T-helper 1 cell (primary cell): ENCODE results near the gene BHLHA15.
A peak's percentile ranks its signal among the peaks of the same experiment; 100 is the strongest.

Experiments used
- DNase-seq, 5 donors: peaks; one replicate each; pipeline ENCODE4 v3.0.0-alpha.2; 2012 to 2020

Gene BHLHA15

DNA sequence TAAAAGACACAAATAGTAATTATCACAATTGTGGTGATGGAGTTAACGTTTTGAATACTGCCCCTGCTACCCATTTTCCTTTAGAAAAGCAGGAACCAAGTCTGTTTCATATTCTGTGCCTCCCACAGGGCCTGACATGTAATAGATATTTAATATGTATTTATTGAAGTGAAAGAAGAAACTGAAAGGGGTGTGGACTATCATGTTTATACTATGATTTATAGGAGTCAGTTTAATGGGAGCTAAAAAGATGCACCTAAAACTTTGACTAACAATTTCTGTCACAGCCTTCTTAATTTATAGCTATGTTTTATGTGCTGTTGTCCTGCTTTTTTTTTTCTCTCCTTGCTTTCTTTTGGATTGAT is 24.1 kb upstream of the BHLHA15 start:
- DNase-seq = no peak

- no peak for DNase-seq
Observed at GRCh38 chr7:98189559-98189958, 21.7 kb upstream of the BHLHA15 start.

GRCh38 chr7:98191668-98192431 is 19.4 kb upstream of the BHLHA15 start:
- no peak for DNase-seq

GRCh38 chr7:98192781-98193457 is 18.3 kb upstream of the BHLHA15 start:
- no peak for DNase-seq

DNA sequence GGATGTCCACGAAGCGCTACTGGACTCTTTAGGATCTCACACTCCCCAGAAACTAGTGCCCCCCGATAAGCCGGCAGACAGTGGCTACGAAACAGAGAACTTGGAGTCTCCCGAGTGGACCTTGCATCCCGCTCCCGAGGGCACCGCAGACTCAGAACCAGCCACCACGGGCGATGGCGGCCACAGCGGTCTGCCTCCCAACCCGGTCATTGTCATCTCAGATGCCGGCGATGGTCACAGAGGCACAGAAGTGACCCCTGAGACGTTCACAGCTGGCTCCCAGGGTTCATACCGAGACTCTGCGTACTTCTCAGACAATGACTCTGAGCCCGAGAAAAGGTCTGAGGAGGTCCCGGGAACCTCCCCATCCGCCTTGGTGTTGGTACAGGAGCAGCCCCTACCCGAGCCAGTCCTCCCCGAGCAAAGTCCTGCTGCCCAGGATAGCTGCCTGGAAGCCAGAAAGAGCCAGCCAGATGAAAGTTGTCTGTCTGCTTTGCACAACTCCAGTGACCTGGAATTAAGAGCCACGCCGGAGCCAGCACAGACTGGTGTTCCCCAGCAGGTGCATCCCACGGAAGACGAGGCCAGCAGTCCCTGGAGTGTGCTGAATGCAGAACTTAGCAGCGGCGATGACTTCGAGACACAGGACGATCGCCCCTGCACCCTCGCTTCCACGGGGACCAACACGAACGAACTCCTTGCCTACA is 17.6 kb upstream of the BHLHA15 start:
- no peak for DNase-seq

GRCh38 chr7:98194186-98194585 is 17.1 kb upstream of the BHLHA15 start:
- no peak for DNase-seq

DNA sequence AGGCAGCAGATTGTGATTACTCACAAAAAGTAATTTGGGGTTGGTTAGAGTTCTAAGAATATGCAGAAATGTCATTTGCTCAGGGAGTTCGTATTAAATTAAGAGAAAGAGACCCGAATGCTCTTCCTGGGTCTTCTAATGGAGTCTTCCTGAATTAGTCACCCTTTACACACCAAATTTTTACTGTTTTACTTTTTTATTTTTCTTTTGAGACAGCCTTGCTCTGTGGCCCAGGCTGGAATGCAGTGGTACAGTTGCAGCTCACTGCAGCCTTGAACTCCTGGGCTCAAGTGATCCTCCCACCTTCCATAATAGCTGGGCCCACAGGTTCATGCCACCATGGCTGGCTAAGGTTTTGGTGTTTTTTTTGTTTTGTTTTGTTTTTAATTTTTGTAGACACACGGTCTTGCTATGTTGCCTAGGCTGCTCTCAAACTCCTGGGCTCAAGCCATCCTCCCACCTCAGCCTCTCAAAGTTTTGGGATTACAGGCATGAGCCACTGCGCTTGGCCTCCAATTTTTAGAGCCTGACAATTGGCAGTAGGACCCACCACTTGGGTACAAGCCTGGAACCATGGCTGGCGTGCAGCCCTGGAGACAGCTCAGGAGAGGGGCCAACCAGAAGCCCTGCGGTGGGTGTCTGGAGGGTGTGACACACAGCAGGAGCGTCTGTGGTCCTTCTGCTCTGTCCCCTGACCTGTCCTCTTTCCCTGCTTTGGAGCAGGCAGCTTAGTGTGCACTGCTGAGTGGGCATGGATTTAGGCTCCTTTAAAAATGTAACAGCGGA is 16.4 kb upstream of the BHLHA15 start:
- DNase-seq = no peak

GRCh38 chr7:98196706-98197605 is 14.3 kb upstream of the BHLHA15 start:
- no peak for DNase-seq

- DNase-seq = no peak
Observed at GRCh38 chr7:98199131-98199530, 12.1 kb upstream of the BHLHA15 start.

DNA sequence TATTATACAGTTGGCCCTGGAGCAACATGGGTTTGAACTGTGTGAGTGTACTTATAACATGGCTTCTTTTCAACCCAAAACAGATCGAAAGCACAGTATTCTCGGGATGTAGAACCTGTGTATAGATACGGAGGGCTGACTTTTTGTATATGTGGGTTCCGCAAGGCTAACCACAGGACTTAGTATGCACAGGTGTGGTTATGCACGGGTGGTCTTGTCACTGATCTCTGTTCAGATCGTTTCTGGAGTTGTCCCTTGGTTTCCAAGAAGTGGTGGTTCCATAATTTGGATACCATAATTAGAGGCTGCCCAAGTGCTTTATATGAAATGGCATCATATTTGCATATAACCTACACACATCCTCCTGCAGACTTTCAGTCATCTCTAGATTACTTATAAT is 10.9 kb upstream of the BHLHA15 start:
- no peak for DNase-seq

- peak in 3 of 5 donors; percentile 18 to 73 (median 33) for DNase-seq
Observed at GRCh38 chr7:98202367-98203195, 8.7 kb upstream of the BHLHA15 start.

DNA sequence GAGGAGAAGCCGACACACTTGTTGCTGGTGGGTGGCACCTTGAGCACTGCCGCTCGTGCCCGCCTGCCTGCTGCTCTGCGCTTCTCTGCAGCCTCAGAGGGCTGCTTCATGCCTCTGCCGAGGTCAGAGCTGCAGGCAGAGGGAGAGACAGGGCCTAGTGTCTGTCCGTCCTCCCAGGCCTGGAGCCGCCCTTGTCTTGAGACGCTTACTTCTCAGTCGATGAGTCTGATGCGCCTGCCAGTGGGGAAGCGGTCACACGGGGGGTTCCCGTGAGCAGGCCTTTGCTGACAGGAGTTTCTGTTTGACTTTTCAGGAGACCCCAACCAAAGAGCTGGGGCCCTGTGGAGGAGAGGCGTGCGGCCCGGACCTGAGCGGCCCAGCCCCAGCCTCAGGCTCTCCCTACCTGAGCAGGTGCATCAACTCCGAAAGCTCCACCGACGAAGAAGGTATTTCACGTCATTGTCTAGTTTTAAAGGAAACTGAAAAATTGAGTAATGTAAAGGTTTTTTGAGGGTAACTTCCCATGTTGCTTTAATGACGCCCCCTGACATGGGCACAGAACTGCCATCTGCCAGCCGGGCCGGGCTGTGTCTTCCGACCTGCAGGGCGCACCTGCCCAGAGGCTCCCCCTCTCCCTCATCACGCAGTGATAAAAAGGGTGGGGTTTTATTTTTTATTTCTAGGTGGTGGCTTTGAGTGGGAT is 7.8 kb upstream of the BHLHA15 start:
- no peak for DNase-seq

- DNase-seq = no peak
Observed at GRCh38 chr7:98203964-98204605, 7.2 kb upstream of the BHLHA15 start.

DNA sequence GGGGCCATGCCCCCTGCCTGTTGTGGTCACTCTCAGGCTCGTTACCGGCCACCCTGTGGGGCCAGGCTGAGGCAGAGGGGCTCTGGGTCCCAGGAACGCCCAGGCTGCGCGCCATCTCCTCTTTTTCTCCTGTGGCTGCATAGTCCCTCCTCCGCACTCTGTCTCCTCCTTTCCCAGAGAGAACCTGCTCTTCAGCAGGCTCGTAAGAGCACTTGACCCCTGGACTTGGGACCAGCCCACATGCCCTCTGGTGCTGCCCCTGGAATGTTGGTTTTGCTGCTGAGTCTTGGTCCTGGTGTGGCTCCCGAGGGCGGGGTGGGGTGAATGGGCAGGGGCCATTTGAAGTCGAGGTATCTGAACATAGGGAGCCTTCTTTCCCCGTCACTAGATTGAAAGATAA is 6.6 kb upstream of the BHLHA15 start:
- DNase-seq = no peak

- DNase-seq = no peak
Observed at GRCh38 chr7:98205162-98205845, 5.9 kb upstream of the BHLHA15 start.

GRCh38 chr7:98206451-98207330 is 4.5 kb upstream of the BHLHA15 start:
- no peak for DNase-seq

- no peak for DNase-seq
Observed at GRCh38 chr7:98209166-98209920, 1.9 kb upstream of the BHLHA15 start.
